ENCODE measurements around the gene KCNH1.

The KCNH1 gene

GRCh38 chr1:210715072-210715471 is 418.9 kb downstream of the KCNH1 start:
- TF ChIP-seq, protein P1, sequence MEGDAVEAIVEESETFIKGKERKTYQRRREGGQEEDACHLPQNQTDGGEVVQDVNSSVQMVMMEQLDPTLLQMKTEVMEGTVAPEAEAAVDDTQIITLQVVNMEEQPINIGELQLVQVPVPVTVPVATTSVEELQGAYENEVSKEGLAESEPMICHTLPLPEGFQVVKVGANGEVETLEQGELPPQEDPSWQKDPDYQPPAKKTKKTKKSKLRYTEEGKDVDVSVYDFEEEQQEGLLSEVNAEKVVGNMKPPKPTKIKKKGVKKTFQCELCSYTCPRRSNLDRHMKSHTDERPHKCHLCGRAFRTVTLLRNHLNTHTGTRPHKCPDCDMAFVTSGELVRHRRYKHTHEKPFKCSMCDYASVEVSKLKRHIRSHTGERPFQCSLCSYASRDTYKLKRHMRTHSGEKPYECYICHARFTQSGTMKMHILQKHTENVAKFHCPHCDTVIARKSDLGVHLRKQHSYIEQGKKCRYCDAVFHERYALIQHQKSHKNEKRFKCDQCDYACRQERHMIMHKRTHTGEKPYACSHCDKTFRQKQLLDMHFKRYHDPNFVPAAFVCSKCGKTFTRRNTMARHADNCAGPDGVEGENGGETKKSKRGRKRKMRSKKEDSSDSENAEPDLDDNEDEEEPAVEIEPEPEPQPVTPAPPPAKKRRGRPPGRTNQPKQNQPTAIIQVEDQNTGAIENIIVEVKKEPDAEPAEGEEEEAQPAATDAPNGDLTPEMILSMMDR (IDR thresholded peaks at IDR 0.05): no peak

GRCh38 chr1:210711825-210712612 is 421.9 kb downstream of the KCNH1 start:
- TF ChIP-seq, protein P1 (IDR thresholded peaks at IDR 0.05): no peak

DNA sequence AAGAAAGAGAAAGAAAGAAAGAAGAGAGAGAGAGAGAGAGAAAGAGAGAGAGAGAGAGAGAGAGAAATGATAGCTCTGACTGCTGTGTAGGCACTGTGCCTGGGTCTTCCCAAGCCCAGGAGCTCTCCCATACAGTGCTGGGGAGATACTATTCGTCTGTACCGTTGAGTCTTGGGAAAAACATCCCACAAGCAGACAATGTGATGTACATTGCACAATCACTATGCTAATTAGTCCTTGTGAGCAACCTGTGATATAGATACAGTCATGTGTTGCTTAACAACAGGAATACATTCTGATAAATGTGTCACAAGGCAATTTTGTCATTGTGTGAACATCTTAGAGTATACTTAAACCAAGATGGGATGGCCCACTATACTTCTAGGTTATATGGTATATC is 424.2 kb downstream of the KCNH1 start:
- TF ChIP-seq, protein P1 (IDR thresholded peaks at IDR 0.05): no peak

- TF ChIP-seq, protein P1 (IDR thresholded peaks at IDR 0.05): no peak
Measured at GRCh38 chr1:210707300-210708240, 426.4 kb downstream of the KCNH1 start.

DNA sequence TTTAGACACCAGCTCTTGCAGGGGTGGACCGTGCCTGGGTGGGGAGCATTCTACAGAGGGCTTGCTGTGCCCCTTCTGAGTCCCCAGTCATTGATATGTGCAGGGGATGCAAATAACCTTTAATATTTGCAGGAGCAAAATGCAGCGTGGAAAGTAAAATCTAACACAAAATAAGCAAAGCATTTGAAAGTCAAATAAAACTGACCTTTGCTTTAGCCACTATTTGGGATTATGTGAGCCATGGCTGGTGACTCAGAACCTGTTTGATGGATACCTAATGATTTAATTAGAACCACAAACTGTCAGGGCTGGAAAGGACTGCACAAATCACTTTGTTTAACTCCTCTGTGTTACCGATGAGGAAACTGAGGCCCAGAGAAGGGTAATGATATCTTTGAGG is 427.7 kb downstream of the KCNH1 start:
- TF ChIP-seq, protein P1 (IDR thresholded peaks at IDR 0.05): no peak

GRCh38 chr1:210705086-210705485 is 428.9 kb downstream of the KCNH1 start:
- TF ChIP-seq, protein P1 (IDR thresholded peaks at IDR 0.05): no peak

- TF ChIP-seq, protein P1 (IDR thresholded peaks at IDR 0.05): no peak
Measured at GRCh38 chr1:210703593-210703992, 430.4 kb downstream of the KCNH1 start.
